Activated CD4-positive, alpha-beta T cell treated with anti-CD3 and anti-CD28 coated beads for 36 hours (primary cell): Measurements from ENCODE around the gene CCDC78. TPM values are rescaled to one million over a fixed set of nuclear protein-coding genes. Genes with fewer than 3 reads are reported as not detected.

Experiments used
- ATAC-seq: fragments of 200-7000 bp; cut with Tn5 transposase; one replicate; pipeline ENCODE4 v1.10.0; 2021; ENCODE audit warnings: mild to moderate bottlenecking, moderate library complexity
- CTCF ChIA-PET: fragments of 350-600 bp; sonication (Branson Sonifier 250); formaldehyde crosslinking; loops from one replicate; lab custom pipeline; 2021; ENCODE audit warnings: antibody characterized with exemption; lab: Charles Lee
- POLR2A ChIA-PET: fragments of 350-600 bp; sonication (Branson Sonifier 250); formaldehyde crosslinking; loops from one replicate; lab custom pipeline; 2021; ENCODE audit warnings: antibody characterized with exemption, inconsistent platforms; lab: Charles Lee
- DNase-seq: peaks from one replicate; pipeline ENCODE4 v3.0.0-alpha.2; 2020
- H3K27ac Mint-ChIP-seq: one replicate; pipeline ENCODE4 v1.8.0; 2021; ENCODE audit warnings: mixed read lengths
- H3K27me3 Mint-ChIP-seq: one replicate; pipeline ENCODE4 v1.8.0; 2021; ENCODE audit warnings: mixed read lengths
- H3K36me3 Mint-ChIP-seq: one replicate; pipeline ENCODE4 v1.8.0; 2021; ENCODE audit warnings: low read depth, mixed read lengths
- H3K4me1 Mint-ChIP-seq: one replicate; pipeline ENCODE4 v1.8.0; 2021; ENCODE audit warnings: mixed read lengths
- H3K4me3 Mint-ChIP-seq: one replicate; pipeline ENCODE4 v1.8.0; 2021; ENCODE audit warnings: mild to moderate bottlenecking, moderate library complexity, mixed read lengths
- H3K9me3 Mint-ChIP-seq: one replicate; pipeline ENCODE4 v1.8.0; 2021; ENCODE audit warnings: low read depth, mixed read lengths
- intact Hi-C, 2 experiments: fragments of 100-400 bp; cut with DNase I in 1 of 2; cut with micrococcal nuclease in 1 of 2; formaldehyde crosslinking; loops; one replicate each; pipeline versions ENCODE4 v1.14.2 to v1.15.1; 2022 to 2024; cut with DNase I, micrococcal nuclease
- microRNA-seq: library from miRNA; unstranded; fragments of <30 nt; microRNA quantifications from one replicate; pipeline ENCODE4 v1.2.0, GENCODE V29; 2021; ENCODE audit warnings: borderline replicate concordance
- total RNA-seq, 2 experiments: library from RNA; stranded (reverse); gene quantifications; one replicate each; pipeline ENCODE4 v1.2.3, GENCODE V29; 2021

Gene CCDC78
- total RNA-seq, 2 experiments from 2014 or later = 1.8 to 2.4 TPM

GRCh38 chr16:674214-674881, 51.9 kb downstream of the CCDC78 start:
- Mint-ChIP-seq H3K9me3 (no peaks in the 10 kb centered on the region), H3K36me3 (peaks cover 14% of the 10 kb centered on the region), H3K4me3 (no peak overlapping the region), H3K27ac (no peak overlapping the region), H3K27me3 (peaks cover 2% of the 10 kb centered on the region), H3K4me1 (peaks cover 8% of the 10 kb centered on the region)
- DNase-seq = no peak
- intact Hi-C loops = no loop called here
- no peak for ATAC-seq
- ChIA-PET CTCF (no interaction called here), POLR2A (no interaction called here)

GRCh38 chr16:673399-673991, 52.7 kb downstream of the CCDC78 start:
- H3K36me3 Mint-ChIP-seq = peaks cover 18% of the 10 kb centered on the region
- DNase-seq (no peak), ATAC-seq (no peak)
- ChIA-PET POLR2A (no interaction called here), CTCF (interaction anchor here (0.9 kb wide), 1 partner anchor 26 kb away, joined by 4 read pairs; no protein-coding TSS in a partner anchor)
- no peak overlapping the region for H3K4me3 Mint-ChIP-seq
- peaks cover 8% of the 10 kb centered on the region for H3K4me1 Mint-ChIP-seq
- no peak overlapping the region for H3K27ac Mint-ChIP-seq
- H3K27me3 Mint-ChIP-seq = peaks cover 2% of the 10 kb centered on the region
- no peaks in the 10 kb centered on the region for H3K9me3 Mint-ChIP-seq
- intact Hi-C loops = no loop called here

- no peak overlapping the region for H3K27ac Mint-ChIP-seq
- no peak overlapping the region for H3K4me3 Mint-ChIP-seq
- peaks cover 18% of the 10 kb centered on the region for H3K36me3 Mint-ChIP-seq
- H3K4me1 Mint-ChIP-seq = peaks cover 8% of the 10 kb centered on the region
- ATAC-seq = no peak
- intact Hi-C loops = no loop called here
- DNase-seq = no peak
- ChIA-PET POLR2A (no interaction called here), CTCF (interaction anchor here (0.9 kb wide), 1 partner anchor 27 kb away, joined by 4 read pairs; no protein-coding TSS in a partner anchor)
- peaks cover 2% of the 10 kb centered on the region for H3K27me3 Mint-ChIP-seq
- no peaks in the 10 kb centered on the region for H3K9me3 Mint-ChIP-seq
These were observed 53.4 kb downstream of the CCDC78 start for GRCh38 chr16:672851-673250.

Small RNA genes lying within 50 kb of the gene (microRNA-seq; reads per million reads assigned to microRNA genes)
- not detected for gene MIR662

Other genes starting within 250 kb of the CCDC78 start
- 10 to 100 TPM; 64.7 to 69.7 TPM for gene CAPN15, start 198.7 kb downstream of the CCDC78 start, total RNA-seq
- not detected for gene PRR35, start 166.0 kb downstream of the CCDC78 start, total RNA-seq
- under 1 TPM; 0.19 to 0.87 TPM for gene NHLRC4, start 159.4 kb downstream of the CCDC78 start, total RNA-seq
- gene PIGQ, start 156.5 kb downstream of the CCDC78 start, total RNA-seq = 10 to 100 TPM; 24.2 to 24.7 TPM
- gene RAB40C, start 136.4 kb downstream of the CCDC78 start, total RNA-seq = 1 to 10 TPM; 8.9 to 9.6 TPM
- gene WFIKKN1, start 95.5 kb downstream of the CCDC78 start, total RNA-seq = 1 to 10 TPM in 1 of 2 experiments, under 1 TPM in 1; 0.74 to 1.1 TPM
- gene METTL26, start 90.1 kb downstream of the CCDC78 start, total RNA-seq = 100 to 1,000 TPM; 116 to 127 TPM
- gene MCRIP2, start 84.6 kb downstream of the CCDC78 start, total RNA-seq = 10 to 100 TPM; 28.5 to 44.0 TPM
- 10 to 100 TPM; 43.6 to 55.9 TPM for gene WDR90, start 77.1 kb downstream of the CCDC78 start, total RNA-seq
- 100 to 1,000 TPM; 123 to 130 TPM for gene RHOT2, start 58.3 kb downstream of the CCDC78 start, total RNA-seq
- gene RHBDL1, start 50.8 kb downstream of the CCDC78 start, total RNA-seq = under 1 TPM; 0.40 to 0.59 TPM
- gene STUB1, start 46.0 kb downstream of the CCDC78 start, total RNA-seq = 10 to 100 TPM; 61.1 to 67.0 TPM
- 10 to 100 TPM; 26.1 to 31.4 TPM for gene JMJD8, start 42.1 kb downstream of the CCDC78 start, total RNA-seq
- gene WDR24, start 36.0 kb downstream of the CCDC78 start, total RNA-seq = 10 to 100 TPM; 18.4 to 23.1 TPM
- 1 to 10 TPM; 6.1 to 6.8 TPM for gene FBXL16, start 20.6 kb downstream of the CCDC78 start, total RNA-seq
- 10 to 100 TPM; 11.1 to 13.3 TPM for gene METRN, start 11.3 kb downstream of the CCDC78 start, total RNA-seq
- 10 to 100 TPM; 13.3 to 27.0 TPM for gene ANTKMT, start 5.3 kb downstream of the CCDC78 start, total RNA-seq
- 10 to 100 TPM; 10.0 to 11.7 TPM for gene HAGHL, start 663 bp upstream of the CCDC78 start, total RNA-seq
- 10 to 100 TPM; 28.3 to 31.9 TPM for gene CIAO3, start 14.6 kb upstream of the CCDC78 start, total RNA-seq
- gene MSLN, start 34.3 kb upstream of the CCDC78 start, total RNA-seq = not detected
- gene RPUSD1, start 61.9 kb upstream of the CCDC78 start, total RNA-seq = 10 to 100 TPM; 16.3 to 17.5 TPM
- 100 to 1,000 TPM in 1 of 2 experiments, 10 to 100 TPM in 1; 82.2 to 105 TPM for gene CHTF18, start 62.2 kb upstream of the CCDC78 start, total RNA-seq
- not detected for gene GNG13, start 74.3 kb upstream of the CCDC78 start, total RNA-seq
- gene LMF1, start 244.5 kb upstream of the CCDC78 start, total RNA-seq = 10 to 100 TPM in 1 of 2 experiments, 1 to 10 TPM in 1; 9.5 to 12.2 TPM